SK-N-SH (cell line): ENCODE data around the gene HSD17B1. TPM values are rescaled to one million over a fixed set of nuclear protein-coding genes. Genes with fewer than 3 reads are reported as not detected.

ENCODE experiments used
- CTCF ChIA-PET: fragments of 300-600, 350-600 bp; formaldehyde crosslinking; extraction: SDS; loops from one replicate; lab custom pipeline; 2021; lab: Yijun Ruan, JAX
- POLR2A ChIA-PET: fragments of 350-600 bp; sonication (Branson Sonifier 250); formaldehyde crosslinking; extraction: SDS; loops from one replicate; lab custom pipeline; 2020; ENCODE audit warnings: antibody characterized with exemption, inconsistent platforms; lab: Yijun Ruan, JAX
- DNase-seq: peaks from one replicate; pipeline ENCODE4 v3.0.0; 2012
- H2AFZ ChIP-seq: fragments of 200-600 bp; sonication (generic); 2 replicates; pipeline ENCODE4 v1.8.1; 2016; ENCODE audit warnings: antibody characterized with exemption, mild to moderate bottlenecking, low read depth
- H3F3A ChIP-seq: fragments of 200-600 bp; sonication (generic); replicated peaks from 2 replicates; pipeline ENCODE3; 2016; ENCODE audit warnings: antibody characterized with exemption, mild to moderate bottlenecking; ENCODE audit not compliant: insufficient read depth
- H3K27ac ChIP-seq, 2 experiments: fragments of 200-500 bp in 1 of 2; fragments of 200-600 bp in 1 of 2; sonication (Bioruptor generic) in 1 of 2; sonication (generic), shearing (Covaris generic) in 1 of 2; 2 replicates each; pipeline versions ENCODE4 v1.5.1 to v1.6.1; 2014 to 2016; ENCODE audit warnings: low read depth in 2 of 2, inconsistent platforms in 1 of 2, low read length in 1 of 2, mild to moderate bottlenecking in 1 of 2, mixed read lengths in 1 of 2
- H3K27me3 ChIP-seq: fragments of 200-600 bp; sonication (generic), shearing (Covaris generic); 2 replicates; pipeline ENCODE4 v1.6.1; 2016; ENCODE audit warnings: mixed run types; ENCODE audit not compliant: insufficient read depth
- H3K36me3 ChIP-seq, 2 experiments: fragments of 200-500 bp in 1 of 2; fragments of 200-600 bp in 1 of 2; sonication (Bioruptor generic) in 1 of 2; sonication (generic) in 1 of 2; replicated peaks in 1 of 2; 2 replicates each; pipeline versions ENCODE3 to v1.5.1; 2014 to 2016; ENCODE audit warnings: low read length in 1 of 2, mild to moderate bottlenecking in 1 of 2; ENCODE audit not compliant: insufficient read depth in 2 of 2, control insufficient read depth in 1 of 2
- H3K4me1 ChIP-seq, 2 experiments: fragments of 200-500 bp in 1 of 2; fragments of 200-600 bp in 1 of 2; sonication (Bioruptor generic) in 1 of 2; sonication (generic), shearing (Covaris generic) in 1 of 2; 2 replicates each; pipeline versions ENCODE4 v1.5.1 to v1.6.1; 2014 to 2016; ENCODE audit warnings: low read depth in 1 of 2, low read length in 1 of 2, mixed run types in 1 of 2; ENCODE audit not compliant: insufficient read depth in 2 of 2, control insufficient read depth in 1 of 2
- H3K4me2 ChIP-seq: fragments of 200-600 bp; sonication (generic), shearing (Covaris generic); 2 replicates; pipeline ENCODE4 v1.6.1; 2017; ENCODE audit warnings: mixed run types
- H3K4me3 ChIP-seq, 2 experiments: fragments of 200-500 bp in 1 of 2; fragments of 200-600 bp in 1 of 2; sonication (Bioruptor generic) in 1 of 2; sonication (generic), shearing (Covaris generic) in 1 of 2; 2 replicates each; pipeline versions ENCODE4 v1.5.1 to v1.8.1; 2014 to 2016; ENCODE audit warnings: low read depth in 2 of 2, inconsistent platforms in 1 of 2, low read length in 1 of 2, mild to moderate bottlenecking in 1 of 2, mixed read lengths in 1 of 2, moderate library complexity in 1 of 2
- H3K79me2 ChIP-seq: fragments of 200-600 bp; sonication (generic); 2 replicates; pipeline ENCODE4 v1.8.1; 2017; ENCODE audit warnings: mild to moderate bottlenecking; ENCODE audit not compliant: insufficient read depth
- H3K9ac ChIP-seq: fragments of 200-600 bp; sonication (generic); 2 replicates; pipeline ENCODE4 v1.6.1; 2017; ENCODE audit warnings: mixed run types
- H3K9me2 ChIP-seq: fragments of 200-600 bp; sonication (generic); 2 replicates; pipeline ENCODE4 v1.6.1; 2017; ENCODE audit warnings: mixed run types
- H3K9me3 ChIP-seq: fragments of 200-600 bp; sonication (generic); 2 replicates; pipeline ENCODE4 v1.6.1; 2017; ENCODE audit warnings: mixed run types, mild to moderate bottlenecking, moderate library complexity
- H4K20me1 ChIP-seq: fragments of 200-600 bp; sonication (generic); 2 replicates; pipeline ENCODE4 v1.6.1; 2017; ENCODE audit warnings: mild to moderate bottlenecking, mixed run types; ENCODE audit not compliant: insufficient read depth
- CTCF ChIP-seq: fragments of 200-600 bp; sonication (generic); IDR thresholded peaks from 2 replicates; pipeline ENCODE4 v1.6.1; 2017; ENCODE audit warnings: antibody characterized with exemption, mild to moderate bottlenecking, moderate library complexity
- EP300 ChIP-seq, 2 experiments: IDR thresholded peaks; 2 replicates each; pipeline versions ENCODE4 v1.4.0 to v1.6.1; 2012; ENCODE audit warnings: borderline replicate concordance in 1 of 2, low read depth in 1 of 2, low read length in 1 of 2
- FOSL2 ChIP-seq: IDR thresholded peaks from 2 replicates; pipeline ENCODE4 v1.4.0; 2012; ENCODE audit warnings: low read depth, mild to moderate bottlenecking, moderate library complexity, borderline replicate concordance
- FOXJ3 ChIP-seq: sonication (generic); formaldehyde crosslinking; IDR thresholded peaks from 2 replicates; pipeline ENCODE4 v1.5.1; 2020; ENCODE audit warnings: mild to moderate bottlenecking, missing genetic modification reagents
- FOXM1 ChIP-seq: IDR thresholded peaks from 2 replicates; pipeline ENCODE4 v1.4.0; 2012; ENCODE audit warnings: low read depth, mild to moderate bottlenecking
- GABPA ChIP-seq: IDR thresholded peaks from 2 replicates; pipeline ENCODE4 v1.4.0; 2012; ENCODE audit warnings: low read depth, mild to moderate bottlenecking
- GATA2 ChIP-seq: sonication (generic); formaldehyde crosslinking; IDR thresholded peaks from 2 replicates; pipeline ENCODE4 v1.5.0; 2020; ENCODE audit warnings: mild to moderate bottlenecking, missing genetic modification reagents
- IRF3 ChIP-seq: fragments of 150-350 bp; IDR thresholded peaks from 2 replicates; pipeline ENCODE4 v1.6.1; 2016; ENCODE audit warnings: mild to moderate bottlenecking, low read depth, low read length
- JUND ChIP-seq: IDR thresholded peaks from 2 replicates; pipeline ENCODE4 v1.4.0; 2012
- MXI1 ChIP-seq: IDR thresholded peaks from 2 replicates; pipeline ENCODE4 v1.6.1; 2012; ENCODE audit warnings: mild to moderate bottlenecking, low read depth, low read length, improper control_type of control experiment
- NRF1 ChIP-seq: IDR thresholded peaks from 2 replicates; pipeline ENCODE4 v1.6.1; 2012; ENCODE audit warnings: low read depth, mild to moderate bottlenecking, low read length
- POLR2AphosphoS5 ChIP-seq: IDR thresholded peaks from 2 replicates; pipeline ENCODE4 v1.6.1; 2012; ENCODE audit warnings: low read depth, low read length
- REST ChIP-seq: IDR thresholded peaks from 2 replicates; pipeline ENCODE4 v1.6.1; 2012; ENCODE audit warnings: mild to moderate bottlenecking, low read depth, low read length, moderate library complexity
- RFX5 ChIP-seq: IDR thresholded peaks from 2 replicates; pipeline ENCODE4 v1.6.1; 2012; ENCODE audit warnings: mild to moderate bottlenecking, improper control_type of control experiment, low read length
- TAF1 ChIP-seq: IDR thresholded peaks from 2 replicates; pipeline ENCODE4 v1.6.1; 2012; ENCODE audit warnings: low read depth, mild to moderate bottlenecking, low read length, moderate library complexity, borderline replicate concordance
- TCF12 ChIP-seq: IDR thresholded peaks from 2 replicates; pipeline ENCODE4 v1.4.0; 2012
- TEAD4 ChIP-seq: IDR thresholded peaks from 2 replicates; pipeline ENCODE4 v1.4.0; 2012; ENCODE audit warnings: mild to moderate bottlenecking, borderline replicate concordance; ENCODE audit not compliant: insufficient read depth
- USF2 ChIP-seq: fragments of 150-350 bp; IDR thresholded peaks from 2 replicates; pipeline ENCODE4 v1.6.1; 2017; ENCODE audit warnings: antibody characterized with exemption, low read length, low read depth, borderline replicate concordance
- YY1 ChIP-seq: IDR thresholded peaks from 2 replicates; pipeline ENCODE4 v1.4.0; 2012; ENCODE audit warnings: low read depth, mild to moderate bottlenecking
- WGBS: methylation state at CpG from one replicate; pipeline ENCODE4 v1.1.6; 2017; ENCODE audit warnings: low lambda C conversion rate; 5-methylcytosine and 5-hydroxymethylcytosine counted together
- polyA plus RNA-seq, 3 experiments: library from polyadenylated mRNA; depleted of rRNA; stranded (reverse); fragments of >200 nt; gene quantifications; 2 replicates each; pipeline ENCODE4 v1.2.3, GENCODE V29; 2012

The HSD17B1 gene
- polyA plus RNA-seq, 1 of the 3 experiments (the other 2 are of a cell fraction) = 1.3 TPM

- H4K20me1 ChIP-seq = peaks cover 30% of the 10 kb centered on the region
- CTCF ChIA-PET = interaction anchor here (0.8 to 4.5 kb wide), 4 partner anchors 9 to 82 kb away, joined by 3 to 33 read pairs (median 6); partner anchors contain the start of gene PSMC3IP
Measured at GRCh38 chr17:42598905-42599304, 46.2 kb downstream of the HSD17B1 start.

GRCh38 chr17:42603318-42603717, 50.6 kb downstream of the HSD17B1 start:
- Histone ChIP-seq H3K9me2 (no peaks in the 10 kb centered on the region), H3K4me1 (peaks cover 0 to 3% of the 10 kb centered on the region in 2 experiments; a peak in 2 of 4 replicates), H3K79me2 (peaks cover 100% of the 10 kb centered on the region), H3K4me2 (no peak overlapping the region), H3K4me3 (no peak overlapping the region), H2AFZ (no peak overlapping the region), H3K27me3 (no peaks in the 10 kb centered on the region), H4K20me1 (peaks cover 67% of the 10 kb centered on the region), H3K27ac (no peak overlapping the region), H3K36me3 (peaks cover 0 to 13% of the 10 kb centered on the region in 2 experiments), H3K9me3 (no peaks in the 10 kb centered on the region), H3F3A (peaks cover 7% of the 10 kb centered on the region), H3K9ac (no peak overlapping the region)
- 99% methylated on average over 7 of the region's 7 CpGs for WGBS
- no peak for DNase-seq
- TF ChIP-seq USF2 = no peak
- no peak for TF ChIP-seq CTCF
- no peak for TF ChIP-seq TAF1
- no peak for TF ChIP-seq GATA2
- no peak for TF ChIP-seq REST
- no peak for TF ChIP-seq GABPA
- TF ChIP-seq TEAD4 = no peak
- TF ChIP-seq JUND = no peak
- TF ChIP-seq TCF12 = no peak
- TF ChIP-seq NRF1 = no peak
- TF ChIP-seq FOSL2 = no peak
- no peak for TF ChIP-seq IRF3
- no peak for TF ChIP-seq EP300 (IDR thresholded peaks at IDR 0.05; ENCODE audit: borderline replicate concordance in 1 of 2, low read depth in 1 of 2, low read length in 1 of 2)
- POLR2A ChIA-PET = no interaction called here
- CTCF ChIA-PET = interaction anchor here (1.5 kb wide), 1 partner anchor 73 kb away, joined by 4 read pairs; the partner anchor contains the start of gene PLEKHH3

More at GRCh38 chr17:42598905-42599304, 46.2 kb downstream of the HSD17B1 start:
- no peak overlapping the region for H2AFZ ChIP-seq
- no peak overlapping the region for H3K4me3 ChIP-seq
- H3K4me2 ChIP-seq = no peak overlapping the region
- no peaks in the 10 kb centered on the region for H3K9me2 ChIP-seq
- no peak for DNase-seq
- H3K36me3 ChIP-seq = peaks cover 0 to 17% of the 10 kb centered on the region in 2 experiments
- no peaks in the 10 kb centered on the region for H3K27me3 ChIP-seq
- peaks cover 94% of the 10 kb centered on the region for H3K79me2 ChIP-seq
- no peak overlapping the region for H3K9ac ChIP-seq
- no peak for TF ChIP-seq YY1
- no peak for TF ChIP-seq MXI1
- no peak for TF ChIP-seq RFX5
- no peak for TF ChIP-seq POLR2AphosphoS5
- no peak for TF ChIP-seq USF2
- TF ChIP-seq FOXJ3 (CRISPR knock-in tag) = no peak
- no peak for TF ChIP-seq FOXM1
- H3K27ac ChIP-seq = no peak overlapping the region
- 92% methylated on average over 2 of the region's 2 CpGs for WGBS
- no peaks in the 10 kb centered on the region for H3K4me1 ChIP-seq
- POLR2A ChIA-PET = interaction anchor here (0.9 to 2.1 kb wide), 3 partner anchors 10 to 80 kb away, joined by 3 to 11 read pairs (median 3); partner anchors contain the start of genes MLX, RETREG3 and TUBG1
- H3K9me3 ChIP-seq = no peaks in the 10 kb centered on the region
- peaks cover 6% of the 10 kb centered on the region for H3F3A ChIP-seq
